Lower leg skin (tissue), 4 donors: Measurements from ENCODE around the gene SGIP1. TPM values are rescaled to one million over a fixed set of nuclear protein-coding genes. Genes with fewer than 3 reads are reported as not detected.

Experiments used
- DNase-seq, 2 donors: peaks; one replicate each; pipeline ENCODE4 v3.0.0-alpha.2; 2019; ENCODE audit warnings: low spot score in 2 of 2
- H3K4me3 ChIP-seq: fragments of 200-600 bp; sonication (generic); 2 replicates; pipeline ENCODE4 v1.5.1; 2017; ENCODE audit warnings: mild to moderate bottlenecking, low read depth; ENCODE audit not compliant: poor library complexity, severe bottlenecking
- CTCF ChIP-seq, 3 donors: fragments of 450-650 bp; IDR thresholded peaks; one replicate each; pipeline ENCODE4 v1.5.1; 2016; ENCODE audit warnings: antibody characterized with exemption in 3 of 3, mild to moderate bottlenecking in 3 of 3, moderate library complexity in 2 of 3
- POLR2A ChIP-seq, 2 donors: fragments of 450-650 bp; IDR thresholded peaks; one replicate each; pipeline ENCODE4 v1.6.1; 2016 to 2017; ENCODE audit warnings: antibody characterized with exemption in 2 of 2, mild to moderate bottlenecking in 1 of 2, moderate library complexity in 1 of 2
- WGBS, 2 donors: methylation state at CpG; one replicate each; pipeline ENCODE4 v1.1.5; 2018; 5-methylcytosine and 5-hydroxymethylcytosine counted together
- intact Hi-C: fragments of 100-400 bp; cut with DNase I; formaldehyde crosslinking; loops from one replicate; pipeline ENCODE4 v1.15.0; 2023; ENCODE audit warnings: low total_unique reads
- total RNA-seq, 4 donors: library from RNA; depleted of rRNA; stranded (reverse); fragments of >200 nt; gene quantifications; one replicate each; pipeline ENCODE4 v1.1.0, GENCODE V29; 2016

SGIP1 gene
- 1 to 10 TPM in 2 of 4 donors, under 1 TPM in 2; 0.39 to 7.0 (median 2.4) TPM for total RNA-seq

- DNase-seq: peak; percentile 42 to 93
- TF ChIP-seq CTCF (IDR thresholded peaks at IDR 0.05) (no peak), POLR2A (IDR thresholded peaks at IDR 0.05) (no peak)
- intact Hi-C loops: no loop called here
- peak within 1 kb of the TSS; percentile 29 for H3K4me3 ChIP-seq
- WGBS, 2 donors: 32 to 33% methylated on average over 25 of the region's 25 CpGs
Observed at GRCh38 chr1:66533804-66534740, at the start of gene SGIP1. Gene SGIP1 (plus strand): TSS chr1:66534153. CDS start chr1:66534359, 206 bp downstream.

GRCh38 chr1:66489151-66489550 lies 44.8 kb upstream of the SGIP1 start:
- no peak for DNase-seq
- intact Hi-C loops: no loop called here
- no peak overlapping the region for H3K4me3 ChIP-seq
- no peak for TF ChIP-seq POLR2A (IDR thresholded peaks at IDR 0.05)
- TF ChIP-seq CTCF (IDR thresholded peaks at IDR 0.05): no peak
- WGBS, 2 donors: 60 to 62% methylated on average over 2 of the region's 2 CpGs

- H3K4me3 ChIP-seq: no peak overlapping the region
- no peak for TF ChIP-seq CTCF (IDR thresholded peaks at IDR 0.05)
- no peak for TF ChIP-seq POLR2A (IDR thresholded peaks at IDR 0.05)
- 39 to 48% methylated on average over 2 of the region's 2 CpGs for WGBS, 2 donors
- DNase-seq: no peak
- intact Hi-C loops: no loop called here
Observed at GRCh38 chr1:66489972-66490601, 43.9 kb upstream of the SGIP1 start.

- no peak for DNase-seq
- intact Hi-C loops: no loop called here
- 67 to 68% methylated on average over 2 of the region's 2 CpGs for WGBS, 2 donors
- no peak overlapping the region for H3K4me3 ChIP-seq
- TF ChIP-seq POLR2A (IDR thresholded peaks at IDR 0.05): no peak
- no peak for TF ChIP-seq CTCF (IDR thresholded peaks at IDR 0.05)
Observed at GRCh38 chr1:66490816-66491215, 43.1 kb upstream of the SGIP1 start.

GRCh38 chr1:66492424-66492823 lies 41.5 kb upstream of the SGIP1 start:
- intact Hi-C loops: no loop called here
- WGBS, 2 donors: 67 to 75% methylated on average over 1 of the region's 1 CpG
- H3K4me3 ChIP-seq: no peak overlapping the region
- DNase-seq: no peak
- TF ChIP-seq POLR2A (IDR thresholded peaks at IDR 0.05) (no peak), CTCF (IDR thresholded peaks at IDR 0.05) (no peak)
